Embryonic facial prominence (tissue), 1 donor: ENCODE results near the gene AMIGO2.

Source experiments
- DNase-seq: peaks from one replicate; pipeline ENCODE4 v3.0.0-alpha.2; 2016; ENCODE audit errors: extremely low spot score

Gene AMIGO2

DNA sequence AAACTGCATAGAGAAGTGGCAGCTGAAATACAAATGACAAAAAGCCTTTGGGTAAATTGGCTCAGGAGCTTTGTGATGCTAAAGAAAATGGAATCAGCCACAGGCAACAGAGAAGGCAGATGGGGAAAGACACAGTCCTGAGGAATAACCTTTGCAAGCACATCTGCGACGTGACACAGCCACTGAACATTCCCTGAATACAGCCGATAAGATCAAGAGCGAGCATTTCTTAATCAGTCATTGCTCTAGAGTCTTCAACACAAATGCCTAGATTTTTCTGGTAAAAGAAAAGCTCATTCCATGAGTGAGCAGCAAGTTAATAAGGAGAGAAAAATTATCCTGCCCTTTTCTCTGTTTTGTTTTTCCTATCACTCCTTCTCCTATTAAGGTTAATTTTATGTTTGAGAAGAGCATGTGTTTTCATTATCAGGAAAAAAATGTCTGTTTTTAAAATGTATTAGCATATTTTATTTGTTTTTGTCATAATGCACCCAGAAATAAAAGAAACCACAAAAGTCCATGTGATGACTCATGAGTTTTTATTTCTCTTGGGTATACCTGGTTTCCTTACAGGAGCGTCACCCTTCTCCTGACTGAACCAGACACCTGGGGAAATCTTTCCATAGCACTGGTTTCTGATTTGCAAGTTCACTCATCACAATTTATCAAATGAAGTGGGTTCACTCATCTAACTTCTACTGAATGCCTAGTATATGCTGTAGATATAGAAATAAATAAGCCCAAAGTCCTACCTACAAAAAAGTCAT lies 45.8 kb downstream of the AMIGO2 start:
- no peak for DNase-seq

DNA sequence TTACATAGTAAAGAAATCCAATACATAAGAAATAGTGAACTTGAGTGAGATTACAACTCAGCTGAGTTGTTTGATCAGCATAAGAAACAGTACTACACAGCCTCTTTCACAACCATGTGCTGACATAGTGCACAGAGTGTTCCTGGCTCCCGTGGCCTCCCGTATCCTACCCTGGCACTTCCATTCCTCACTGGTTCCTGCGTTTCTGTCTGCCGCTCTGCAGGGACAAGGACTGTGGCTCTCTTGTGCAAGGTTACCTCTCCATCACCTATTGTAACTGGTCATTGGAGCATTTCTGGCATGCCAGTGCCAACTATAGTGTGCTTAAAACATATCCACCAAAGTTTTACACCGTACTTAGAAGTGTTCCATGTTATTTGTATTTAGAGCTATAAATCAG lies 46.7 kb downstream of the AMIGO2 start:
- no peak for DNase-seq

DNA sequence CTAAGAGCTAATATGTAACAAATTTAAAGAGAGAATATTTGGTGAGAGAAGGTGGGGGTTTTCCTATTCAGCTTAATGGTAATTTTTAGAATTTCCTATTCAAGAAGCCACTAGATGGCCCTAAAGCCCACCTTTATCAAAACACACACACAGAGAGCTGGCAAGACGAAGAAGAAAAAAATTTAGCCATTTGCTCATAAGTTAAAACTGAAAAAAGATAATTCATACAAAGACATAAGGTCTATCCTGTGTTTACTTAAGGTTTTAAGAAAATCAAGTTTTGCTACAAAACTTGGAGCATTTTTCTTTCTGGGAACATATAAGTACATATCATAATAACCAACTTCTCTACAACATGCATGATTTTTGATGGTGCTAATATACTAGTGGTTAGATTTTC lies 47.1 kb downstream of the AMIGO2 start:
- no peak for DNase-seq

DNA sequence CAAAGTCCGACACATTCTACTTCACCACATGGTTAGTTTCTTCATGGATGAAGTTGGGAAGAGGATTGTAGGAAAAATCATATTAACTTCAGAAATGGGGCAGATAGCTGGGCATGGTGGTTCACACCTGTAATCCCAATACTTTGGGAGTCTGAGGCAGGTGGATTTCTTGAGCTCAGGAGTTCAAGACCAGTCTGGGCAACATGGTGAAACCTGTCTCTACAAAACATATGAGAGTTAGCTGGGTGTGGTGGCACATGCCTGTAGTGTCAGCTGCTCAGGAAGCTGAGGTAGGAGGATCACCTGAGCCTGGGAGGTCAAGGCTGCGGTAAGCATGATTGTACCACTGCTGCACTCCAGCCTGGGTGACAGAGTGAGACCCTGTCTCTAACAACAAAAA lies 49.9 kb downstream of the AMIGO2 start:
- DNase-seq: no peak

DNA sequence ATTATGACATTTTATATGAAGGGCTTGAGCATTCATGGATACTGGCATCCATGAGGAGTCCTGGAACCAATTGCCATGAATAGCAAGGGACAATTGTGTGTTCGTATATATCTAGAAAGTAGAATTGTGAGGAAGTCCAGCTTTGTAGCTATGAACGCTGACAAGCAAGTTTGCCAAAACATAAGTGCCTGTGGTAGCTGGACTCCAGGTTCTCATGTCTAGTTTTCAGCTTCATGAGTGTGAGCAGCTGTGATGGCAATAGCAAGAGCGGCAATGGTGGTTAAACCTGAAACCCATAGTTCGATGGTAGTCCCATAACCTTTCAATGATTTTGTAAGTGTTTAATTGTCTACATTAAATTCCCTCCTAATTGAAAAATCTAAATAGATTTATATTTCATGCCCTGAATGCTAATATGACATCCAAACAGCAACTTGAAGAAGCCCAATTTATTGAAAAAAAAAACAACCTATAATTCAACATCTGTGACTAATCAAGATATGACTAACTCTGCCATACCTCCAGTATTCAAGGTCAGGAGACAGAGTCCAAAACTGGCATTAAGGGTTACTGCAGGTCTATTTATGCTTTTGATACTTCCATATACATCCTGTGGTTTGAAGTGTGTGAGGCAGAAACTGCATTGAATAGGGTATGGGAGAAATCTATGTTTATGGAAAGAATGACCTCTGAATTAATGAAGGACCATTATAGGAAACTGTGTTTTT lies 50.6 kb downstream of the AMIGO2 start:
- DNase-seq: no peak

DNA sequence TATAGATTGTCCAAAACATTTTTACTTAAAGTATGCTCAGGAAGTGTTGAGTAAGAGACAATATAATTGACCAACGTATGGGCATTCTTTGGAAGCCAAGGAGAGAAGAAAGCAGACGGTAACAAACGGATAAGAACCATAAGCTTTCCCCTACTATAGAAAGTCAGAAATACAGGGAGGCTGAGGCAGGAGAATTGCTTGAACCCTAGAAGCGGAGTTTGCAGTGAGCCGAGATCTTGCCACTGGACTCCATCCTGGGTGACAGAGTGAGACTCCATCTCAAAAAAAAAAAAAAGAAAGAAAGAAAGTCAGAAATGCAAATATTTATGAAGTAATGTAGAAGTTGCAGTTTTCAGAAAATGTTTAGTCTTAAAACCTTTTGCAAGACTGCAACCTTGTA lies 51.6 kb downstream of the AMIGO2 start:
- no peak for DNase-seq
